ENCODE data around the gene NTM. TPM values are rescaled to one million over a fixed set of nuclear protein-coding genes. Genes with fewer than 3 reads are reported as not detected.

Gene NTM
- total and polyA plus RNA-seq, 2 of the 8 experiments (the other 6 are each of a cell fraction or from before 2014, with no cell fraction given), result 13.4 to 20.0 TPM

- 68% methylated on average over 3 of the region's 4 CpGs; no CpG with 5 or more reads in 1 of the 2 experiments for WGBS, 2 experiments (ENCODE audit: extremely low coverage in 1 of 2, insufficient coverage in 1 of 2, insufficient read length in 1 of 2, insufficient replicate concordance in 2 of 2, low coverage in 1 of 2, low lambda C conversion rate in 2 of 2, missing lambda C conversion rate in 1 of 2)
- H3K79me1 ChIP-seq (ENCODE audit: low read depth, low read length), result no peaks in the 10 kb centered on the region
- no peaks in the 10 kb centered on the region for H3K9me3 ChIP-seq (ENCODE audit: insufficient read depth in 2 of 2, low read depth in 1 of 2, low read length in 1 of 2)
- peaks cover 5 to 15% (median 13%) of the 10 kb centered on the region in 4 experiments for H3K4me1 ChIP-seq (replicated peaks in 1 of 4; ENCODE audit: control insufficient read depth in 3 of 4, insufficient read depth in 4 of 4, low read length in 3 of 4)
- H3K79me2 ChIP-seq (ENCODE audit: control insufficient read depth in 1 of 2, insufficient read depth in 2 of 2, low read length in 2 of 2), result no peaks in the 10 kb centered on the region
- H2AK5ac ChIP-seq (ENCODE audit: low read depth, low read length), result no peak overlapping the region
- no peaks in the 10 kb centered on the region for H3K36me3 ChIP-seq (ENCODE audit: control insufficient read depth in 2 of 4, insufficient read depth in 4 of 4, low read length in 3 of 4)
- no peak overlapping the region for H3K4me3 ChIP-seq (ENCODE audit: extremely low read depth in 1 of 4, insufficient read depth in 2 of 4, low read depth in 3 of 4, low read length in 4 of 4)
- no peak for TF ChIP-seq CBX5 (IDR thresholded peaks at IDR 0.05; ENCODE audit: low read depth, low read length)
- no peak for TF ChIP-seq GABPA (IDR thresholded peaks at IDR 0.05; ENCODE audit: borderline replicate concordance, insufficient read depth, low read length)
- TF ChIP-seq NRF1 (IDR thresholded peaks at IDR 0.05; ENCODE audit: low read depth, low read length), result no peak
- TF ChIP-seq TAF1 (IDR thresholded peaks at IDR 0.05; ENCODE audit: low read depth, low read length), result no peak
- TF ChIP-seq EZH2 (IDR thresholded peaks at IDR 0.05; ENCODE audit: low read depth, low read length, severe bottlenecking), result no peak
- no peak for TF ChIP-seq RBBP5 (IDR thresholded peaks at IDR 0.05; ENCODE audit: borderline replicate concordance, low read depth, low read length)
- no peak for TF ChIP-seq JUND (IDR thresholded peaks at IDR 0.05; ENCODE audit: low read length)
- TF ChIP-seq HDAC2 (IDR thresholded peaks at IDR 0.05; ENCODE audit: borderline replicate concordance in 1 of 2, low read depth in 2 of 2, low read length in 2 of 2), result no peak
- no peak for TF ChIP-seq CHD1 (IDR thresholded peaks at IDR 0.05; ENCODE audit: low read depth, low read length)
- no peak for TF ChIP-seq RAD21 (IDR thresholded peaks at IDR 0.05 in 1 of 2, conservative IDR thresholded peaks at IDR 0.05 in 1 of 2; ENCODE audit: low read depth in 2 of 2, low read length in 2 of 2)
- TF ChIP-seq SUZ12 (IDR thresholded peaks at IDR 0.05; ENCODE audit: low read length), result no peak
- TF ChIP-seq TBP (IDR thresholded peaks at IDR 0.05; ENCODE audit: low read depth, low read length), result no peak
- H2AFZ ChIP-seq (ENCODE audit: low read length), result no peak overlapping the region
- H3K9ac ChIP-seq (replicated peaks in 1 of 4; ENCODE audit: extremely low read depth in 1 of 4, low read depth in 3 of 4, low read length in 3 of 4), result no peak overlapping the region
- H3K4ac ChIP-seq (replicated peaks; ENCODE audit: insufficient read length, low read depth, low read length), result no peak overlapping the region
- no peaks in the 10 kb centered on the region for H3K27me3 ChIP-seq (replicated peaks in 1 of 4; ENCODE audit: control insufficient read depth in 3 of 4, extremely low read depth in 1 of 4, insufficient read depth in 3 of 4, low read length in 3 of 4)
- no peak overlapping the region for H4K8ac ChIP-seq (ENCODE audit: extremely low read depth, insufficient read depth, low read length)
- H2BK15ac ChIP-seq (ENCODE audit: low read length), result no peak overlapping the region
- no peak overlapping the region for H3K4me2 ChIP-seq (ENCODE audit: insufficient read depth in 1 of 2, low read depth in 2 of 2, low read length in 2 of 2)
- no peak overlapping the region for H2BK12ac ChIP-seq (ENCODE audit: low read depth, low read length)
- no peak overlapping the region for H3K56ac ChIP-seq (replicated peaks; ENCODE audit: insufficient read length, low read depth, low read length)
- H4K5ac ChIP-seq (ENCODE audit: insufficient read length, low read depth, low read length), result no peak overlapping the region
- H2BK120ac ChIP-seq (replicated peaks; ENCODE audit: low read depth, low read length), result no peak overlapping the region
- no peak overlapping the region for H2BK5ac ChIP-seq (ENCODE audit: low read depth, low read length)
- FAIRE-seq (no peak), DNase-seq (ENCODE audit: low read depth in 1 of 2, low spot score in 2 of 2) (no peak)
- no peak overlapping the region for H3K18ac ChIP-seq (ENCODE audit: extremely low read depth, low read length)
- H3K23ac ChIP-seq (ENCODE audit: insufficient read length), result no peak overlapping the region
- ChIA-PET CTCF (ENCODE audit: partially characterized antibody) (interaction anchor here (0.6 to 1.5 kb wide), 6 partner anchors 13 to 200 kb away, joined by 3 to 5 read pairs (median 3); no protein-coding TSS in a partner anchor), POLR2A (ENCODE audit: partially characterized antibody) (no interaction called here)
- no peak overlapping the region for H3K27ac ChIP-seq (ENCODE audit: low read depth, low read length)
- no peak overlapping the region for H3K14ac ChIP-seq (ENCODE audit: insufficient read length)
- no peaks in the 10 kb centered on the region for H4K20me1 ChIP-seq (replicated peaks in 1 of 2; ENCODE audit: control insufficient read depth in 1 of 2, insufficient read depth in 2 of 2, low read length in 2 of 2)
- H4K91ac ChIP-seq (replicated peaks; ENCODE audit: insufficient read length, low read length), result no peak overlapping the region
- no peak overlapping the region for H2BK20ac ChIP-seq (ENCODE audit: low read length)
- H3K23me2 ChIP-seq (ENCODE audit: low read depth, low read length), result no peaks in the 10 kb centered on the region
Measured at GRCh38 chr11:132050049-132050448, 679.6 kb downstream of the NTM start.
